ENCODE results near the gene PDE4D.

- TF ChIP-seq CTCF (IDR thresholded peaks at IDR 0.05) (no peak), EZH2 (IDR thresholded peaks at IDR 0.05; ENCODE audit: borderline replicate concordance, insufficient read depth, low read depth, low read length, poor library complexity, severe bottlenecking) (no peak)
Measured at GRCh38 chr5:59628062-59628828, 265.3 kb downstream of the PDE4D start.
